Small intestine (tissue), 7 donors: Measurements from ENCODE around the gene SMARCC1. TPM values are rescaled to one million over a fixed set of nuclear protein-coding genes. Genes with fewer than 3 reads are reported as not detected.

Experiments used
- DNase-seq, 2 donors: peaks; one replicate each; pipeline versions ENCODE4 v3.0.0 to v3.0.0-alpha.2; 2013
- FAIRE-seq: peaks from 2 replicates; lab custom pipeline; 2012; peaks lifted over from hg19 to GRCh38; lab: Jason Lieb, UNC
- H3K27ac ChIP-seq, 3 donors: one replicate each; pipeline ENCODE4 v1.5.1; 2013; ENCODE audit warnings: low read length in 2 of 3, mild to moderate bottlenecking in 2 of 3, control low read depth in 1 of 3, inconsistent platforms in 1 of 3, low read depth in 1 of 3, moderate library complexity in 1 of 3
- H3K27me3 ChIP-seq, 3 donors: one replicate each; pipeline ENCODE4 v1.6.1; 2013; ENCODE audit warnings: low read length in 3 of 3, inconsistent platforms in 1 of 3; ENCODE audit not compliant: control insufficient read depth in 3 of 3, insufficient read depth in 3 of 3
- H3K36me3 ChIP-seq, 3 donors: one replicate each; pipeline ENCODE4 v1.6.1; 2013; ENCODE audit warnings: low read length in 3 of 3, inconsistent platforms in 1 of 3, low read depth in 1 of 3, mild to moderate bottlenecking in 1 of 3, moderate library complexity in 1 of 3; ENCODE audit not compliant: control insufficient read depth in 3 of 3, insufficient read depth in 2 of 3
- H3K4me1 ChIP-seq, 3 donors: one replicate each; pipeline ENCODE4 v1.6.1; 2013; ENCODE audit warnings: low read length in 2 of 3, inconsistent platforms in 1 of 3, low read depth in 1 of 3, mild to moderate bottlenecking in 1 of 3, moderate library complexity in 1 of 3; ENCODE audit not compliant: control insufficient read depth in 3 of 3, insufficient read depth in 2 of 3
- H3K4me3 ChIP-seq, 3 donors: one replicate each; pipeline ENCODE4 v1.5.1; 2013; ENCODE audit warnings: low read length in 3 of 3, control low read depth in 1 of 3, inconsistent platforms in 1 of 3, low read depth in 1 of 3, mild to moderate bottlenecking in 1 of 3, moderate library complexity in 1 of 3
- H3K9me3 ChIP-seq, 2 donors: one replicate each; pipeline ENCODE4 v1.6.1; 2013; ENCODE audit warnings: low read depth in 1 of 2, low read length in 1 of 2; ENCODE audit not compliant: control insufficient read depth in 2 of 2, insufficient read depth in 1 of 2
- WGBS, 3 donors: extraction: QIAGEN DNeasy Blood & Tissue Kit; methylation state at CpG; one replicate each; pipeline ENCODE4 v1.1.7; 2013; 5-methylcytosine and 5-hydroxymethylcytosine counted together
- polyA plus RNA-seq, 4 donors: library from polyadenylated mRNA; stranded (reverse) in 3 of 4; unstranded in 1 of 4; fragments of 200-250 nt in 3 of 4; fragments of 120-200 nt in 1 of 4; gene quantifications; one replicate each; pipeline versions ENCODE4 v1.2.1 to v1.2.3, GENCODE V29; 2013
- donor health status: healthy with polysubstance abuse.
- donor health status: control.
- donor health status: control.
- donor health status: Bipolar disorder and iron deficiency.
- donor health status: healthy.

Gene SMARCC1
- polyA plus RNA-seq, 4 donors = 10.7 to 52.6 (median 19.4) TPM

- no peak for FAIRE-seq
- no peaks in the 10 kb centered on the region for H3K9me3 ChIP-seq
- peaks cover 5 to 8% (median 7%) of the 10 kb centered on the region in 3 donors for H3K4me1 ChIP-seq
- H3K36me3 ChIP-seq = peaks cover 0 to 6% (median 0%) of the 10 kb centered on the region in 3 donors
- DNase-seq = peak in 1 of 2 donors; percentile 43
- peak overlapping the region; percentile 61 to 88 (median 72) for H3K4me3 ChIP-seq
- WGBS, 3 donors = 37 to 54% (median 39%) methylated on average over 23 of the region's 23 CpGs
- peak overlapping the region; percentile 90 to 98 (median 94) for H3K27ac ChIP-seq
- H3K27me3 ChIP-seq = no peaks in the 10 kb centered on the region
Observed at GRCh38 chr3:47782446-47783308, 984 bp upstream of the SMARCC1 start.

GRCh38 chr3:47780741-47781684, 680 bp downstream of the SMARCC1 start:
- no peaks in the 10 kb centered on the region for H3K27me3 ChIP-seq
- H3K4me1 ChIP-seq = peaks cover 5 to 8% (median 7%) of the 10 kb centered on the region in 3 donors
- H3K27ac ChIP-seq = peak overlapping the region; percentile 87 to 94 (median 94)
- DNase-seq (peak; percentile 56 to 81), FAIRE-seq (no peak)
- WGBS, 3 donors = 0 to 1% (median 0%) methylated on average over 26 to 54 of the region's 54 CpGs
- peak overlapping the region; percentile 67 to 88 (median 73) for H3K4me3 ChIP-seq
- no peaks in the 10 kb centered on the region for H3K9me3 ChIP-seq
- H3K36me3 ChIP-seq = peaks cover 0 to 12% (median 0%) of the 10 kb centered on the region in 3 donors

GRCh38 chr3:47778746-47779145, 2.9 kb downstream of the SMARCC1 start:
- H3K9me3 ChIP-seq = peaks cover 0 to 2% of the 10 kb centered on the region in 2 donors
- no peak overlapping the region for H3K27ac ChIP-seq
- 77 to 85% (median 81%) methylated on average over 3 of the region's 3 CpGs for WGBS, 3 donors
- no peak overlapping the region for H3K4me3 ChIP-seq
- H3K4me1 ChIP-seq = peaks cover 5 to 8% (median 7%) of the 10 kb centered on the region in 3 donors
- FAIRE-seq (no peak), DNase-seq (no peak)
- no peaks in the 10 kb centered on the region for H3K27me3 ChIP-seq
- peaks cover 0 to 12% (median 0%) of the 10 kb centered on the region in 3 donors for H3K36me3 ChIP-seq

- Histone ChIP-seq H3K9me3 (peaks cover 0 to 2% of the 10 kb centered on the region in 2 donors), H3K27ac (no peak overlapping the region), H3K36me3 (peaks cover 4 to 39% (median 8%) of the 10 kb centered on the region in 3 donors), H3K4me1 (no peaks in the 10 kb centered on the region), H3K4me3 (no peak overlapping the region), H3K27me3 (no peaks in the 10 kb centered on the region)
- no peak for FAIRE-seq
- DNase-seq = no peak
- WGBS, 3 donors = 83 to 86% (median 85%) methylated on average over 8 of the region's 8 CpGs
Observed at GRCh38 chr3:47772788-47773187, 8.9 kb downstream of the SMARCC1 start.

- no peak for DNase-seq
- Histone ChIP-seq H3K4me3 (no peak overlapping the region), H3K27ac (no peak overlapping the region), H3K9me3 (peaks cover 0 to 2% of the 10 kb centered on the region in 2 donors), H3K27me3 (no peaks in the 10 kb centered on the region), H3K4me1 (no peaks in the 10 kb centered on the region), H3K36me3 (peaks cover 4 to 40% (median 8%) of the 10 kb centered on the region in 3 donors)
- no peak for FAIRE-seq
- 98 to 99% (median 99%) methylated on average over 8 of the region's 8 CpGs for WGBS, 3 donors
Observed at GRCh38 chr3:47772047-47772446, 9.6 kb downstream of the SMARCC1 start.

GRCh38 chr3:47766186-47766585, 15.5 kb downstream of the SMARCC1 start:
- Histone ChIP-seq H3K36me3 (peaks cover 1 to 45% (median 2%) of the 10 kb centered on the region in 3 donors), H3K4me3 (no peak overlapping the region), H3K27ac (no peak overlapping the region), H3K27me3 (no peaks in the 10 kb centered on the region), H3K4me1 (no peaks in the 10 kb centered on the region), H3K9me3 (no peaks in the 10 kb centered on the region)
- WGBS, 3 donors = 91 to 93% (median 93%) methylated on average over 4 of the region's 4 CpGs
- DNase-seq = no peak
- no peak for FAIRE-seq

GRCh38 chr3:47762233-47762632, 19.5 kb downstream of the SMARCC1 start:
- Histone ChIP-seq H3K36me3 (peaks cover 0 to 50% (median 2%) of the 10 kb centered on the region in 3 donors), H3K9me3 (no peaks in the 10 kb centered on the region), H3K27me3 (no peaks in the 10 kb centered on the region), H3K4me3 (no peak overlapping the region), H3K27ac (no peak overlapping the region), H3K4me1 (no peaks in the 10 kb centered on the region)
- no peak for DNase-seq
- FAIRE-seq = no peak
- WGBS, 3 donors = 52 to 59% (median 55%) methylated on average over 4 of the region's 4 CpGs

GRCh38 chr3:47761046-47761445, 20.6 kb downstream of the SMARCC1 start:
- 89 to 94% (median 92%) methylated on average over 4 of the region's 4 CpGs for WGBS, 3 donors
- Histone ChIP-seq H3K4me1 (no peaks in the 10 kb centered on the region), H3K36me3 (peaks cover 0 to 52% (median 2%) of the 10 kb centered on the region in 3 donors), H3K4me3 (no peak overlapping the region), H3K27ac (no peak overlapping the region), H3K27me3 (no peaks in the 10 kb centered on the region), H3K9me3 (no peaks in the 10 kb centered on the region)
- FAIRE-seq (no peak), DNase-seq (no peak)
